Pancreas (tissue), 10 donors: ENCODE results near the gene OR9Q1. TPM values are rescaled to one million over a fixed set of nuclear protein-coding genes. Genes with fewer than 3 reads are reported as not detected.

Experiments used
- ATAC-seq, 4 donors: fragments of 200-7000 bp; cut with Tn5 transposase; one replicate each; pipeline versions ENCODE4 v1.8.0 to v1.9.1; 2020; ENCODE audit warnings: mild to moderate bottlenecking in 4 of 4, moderate library complexity in 4 of 4
- DNase-seq, 6 donors: peaks; one replicate each; pipeline ENCODE4 v3.0.0-alpha.2; 2020
- FAIRE-seq: peaks from 2 replicates; lab custom pipeline; 2012; peaks lifted over from hg19 to GRCh38; lab: Jason Lieb, UNC
- H3K27ac ChIP-seq, 4 donors: fragments of 200-600 bp; sonication (generic); 1 replicate in 3 of 4; 2 replicates in 1 of 4; pipeline versions ENCODE4 v1.5.0 to v1.8.0; 2020
- H3K27me3 ChIP-seq, 4 donors: fragments of 200-600 bp; one replicate each; pipeline ENCODE4 v1.8.0; 2021
- H3K36me3 ChIP-seq, 3 donors: fragments of 200-600 bp; sonication (generic) in 1 of 3; one replicate each; pipeline versions ENCODE4 v1.5.0 to v1.8.0; 2020 to 2021
- H3K4me1 ChIP-seq, 3 donors: fragments of 200-600 bp; one replicate each; pipeline ENCODE4 v1.8.0; 2021
- H3K4me3 ChIP-seq, 4 donors: fragments of 200-600 bp; sonication (generic) in 2 of 4; one replicate each; pipeline versions ENCODE4 v1.5.0 to v1.8.0; 2020 to 2021
- H3K9me3 ChIP-seq, 4 donors: fragments of 200-600 bp; one replicate each; pipeline ENCODE4 v1.8.0; 2021
- CTCF ChIP-seq, 4 donors: fragments of 200-600 bp; sonication (generic) in 3 of 4; IDR thresholded peaks; one replicate each; pipeline versions ENCODE4 v1.5.0 to v1.8.0; 2021; ENCODE audit warnings: antibody characterized with exemption in 4 of 4
- WGBS, 2 donors: extraction: QIAGEN DNeasy Blood & Tissue Kit; methylation state at CpG; one replicate each; pipeline ENCODE4 v1.1.7; 2013; 5-methylcytosine and 5-hydroxymethylcytosine counted together
- intact Hi-C, 3 donors: fragments of 100-400 bp; cut with DNase I; formaldehyde crosslinking; loops; one replicate each; pipeline versions ENCODE4 v1.11.1 to v1.14.2; 2022
- polyA plus RNA-seq, 2 donors: library from polyadenylated mRNA; stranded (reverse); fragments of 200-250 nt; gene quantifications; one replicate each; pipeline ENCODE4 v1.2.3, GENCODE V29; 2013
- total RNA-seq, 6 donors: library from RNA; stranded (reverse); fragmentation: NEBNext Ultra II Directional in 4 of 6; extraction: Animal tissue kit (Norgen Biotek cat#: 25700) in 4 of 6; gene quantifications; one replicate each; pipeline versions ENCODE4 v1.2.1 to v1.2.4, GENCODE V29; 2021 to 2023
- donor health status: healthy with polysubstance abuse.
- donor health status: DM: no; HTN: no; CAD: no; lungs with moderate emphysema.
- donor health status: DM: no; HTN: no; CAD: no.
- donor health status: control.
- donor health status: control.
- donor health status: Bipolar disorder and iron deficiency.
- donor health status: DM: yes; HTN: yes; CAD: no.
- donor health status: DM: no; HTN: no; CAD: no.
- donor health status: DM: no; HTN: no; CAD: no.
- donor health status: DM: yes; HTN: yes; CAD: no.

OR9Q1 gene
- total and polyA plus RNA-seq, 8 donors, result not detected

- ATAC-seq (no peak), DNase-seq (no peak), FAIRE-seq (no peak)
- Histone ChIP-seq H3K9me3 (no peaks in the 10 kb centered on the region), H3K4me1 (peaks cover 0 to 5% (median 0%) of the 10 kb centered on the region in 3 donors), H3K36me3 (no peaks in the 10 kb centered on the region), H3K27me3 (no peaks in the 10 kb centered on the region), H3K27ac (peak overlapping the region in 1 of 4 donors; percentile 53), H3K4me3 (no peak overlapping the region)
- 63 to 73% methylated on average over 4 of the region's 4 CpGs for WGBS, 2 donors
- intact Hi-C loops, result no loop called here
- TF ChIP-seq CTCF (IDR thresholded peaks at IDR 0.05), result no peak
Measured at GRCh38 chr11:58027341-58027740, 3.7 kb downstream of the OR9Q1 start.

- no peaks in the 10 kb centered on the region for H3K9me3 ChIP-seq
- no peak for TF ChIP-seq CTCF (IDR thresholded peaks at IDR 0.05)
- DNase-seq (no peak), ATAC-seq (peak; percentile 28 to 48 (median 42)), FAIRE-seq (no peak)
- H3K27ac ChIP-seq, result peak overlapping the region; percentile 35 to 74 (median 56)
- H3K36me3 ChIP-seq, result no peaks in the 10 kb centered on the region
- WGBS, 2 donors, result 37 to 39% methylated on average over 6 of the region's 6 CpGs
- no peaks in the 10 kb centered on the region for H3K27me3 ChIP-seq
- intact Hi-C loops, result no loop called here
- H3K4me3 ChIP-seq, result no peak overlapping the region
- H3K4me1 ChIP-seq, result peaks cover 0 to 5% (median 0%) of the 10 kb centered on the region in 3 donors
Measured at GRCh38 chr11:58028687-58029411, 5.2 kb downstream of the OR9Q1 start.

- Histone ChIP-seq H3K27ac (peak within 1 kb of the TSS in 3 of 4 donors; percentile 4 to 74 (median 66)), H3K4me1 (peaks cover 0 to 5% (median 0%) of the 10 kb centered on the region in 3 donors), H3K36me3 (no peaks in the 10 kb centered on the region), H3K4me3 (no peak within 1 kb of the TSS), H3K9me3 (no peaks in the 10 kb centered on the region), H3K27me3 (no peaks in the 10 kb centered on the region)
- DNase-seq (no peak), FAIRE-seq (no peak), ATAC-seq (no peak)
- intact Hi-C loops, result no loop called here
- TF ChIP-seq CTCF (IDR thresholded peaks at IDR 0.05), result no peak
Measured at GRCh38 chr11:58030653-58031052, 7.0 kb downstream of the OR9Q1 start, which contains the start of gene OR6Q1. Gene OR6Q1 (plus strand): TSS chr11:58030953. CDS start chr11:58030953, 0 bp downstream.

GRCh38 chr11:58034471-58034870 lies 10.8 kb downstream of the OR9Q1 start:
- DNase-seq (no peak), FAIRE-seq (no peak), ATAC-seq (no peak)
- no peak for TF ChIP-seq CTCF (IDR thresholded peaks at IDR 0.05)
- H3K27me3 ChIP-seq, result no peaks in the 10 kb centered on the region
- H3K4me3 ChIP-seq, result no peak overlapping the region
- no peaks in the 10 kb centered on the region for H3K9me3 ChIP-seq
- no peaks in the 10 kb centered on the region for H3K36me3 ChIP-seq
- intact Hi-C loops, result no loop called here
- H3K27ac ChIP-seq, result no peak overlapping the region
- 71 to 94% methylated on average over 2 of the region's 2 CpGs for WGBS, 2 donors
- no peaks in the 10 kb centered on the region for H3K4me1 ChIP-seq

GRCh38 chr11:58039589-58039988 lies 15.9 kb downstream of the OR9Q1 start:
- Histone ChIP-seq H3K4me1 (no peaks in the 10 kb centered on the region), H3K27me3 (no peaks in the 10 kb centered on the region), H3K27ac (peak overlapping the region in 3 of 4 donors; percentile 2 to 39 (median 18)), H3K9me3 (no peaks in the 10 kb centered on the region), H3K36me3 (no peaks in the 10 kb centered on the region), H3K4me3 (no peak overlapping the region)
- DNase-seq (no peak), ATAC-seq (peak in 3 of 4 donors; percentile 46 to 75 (median 61)), FAIRE-seq (no peak)
- intact Hi-C loops, result no loop called here
- no peak for TF ChIP-seq CTCF (IDR thresholded peaks at IDR 0.05)
